ENCODE results near the gene GRID1.

Gene GRID1

GRCh38 chr10:86368987-86369386 is 2.4 kb upstream of the GRID1 start:
- no peak for DNase-seq

GRCh38 chr10:86368046-86368445 is 1.5 kb upstream of the GRID1 start:
- no peak for DNase-seq

- no peak for DNase-seq
These were observed 757 bp upstream of the GRID1 start for GRCh38 chr10:86367152-86367951.

- DNase-seq, result no peak
These were observed 232 bp upstream of the GRID1 start for GRCh38 chr10:86366902-86367151.

GRCh38 chr10:86365346-86366032 is 1.1 kb downstream of the GRID1 start:
- DNase-seq, result no peak

- no peak for DNase-seq
These were observed 1.9 kb downstream of the GRID1 start for GRCh38 chr10:86364491-86365345.

GRCh38 chr10:86363833-86364490 is 2.6 kb downstream of the GRID1 start:
- DNase-seq, result no peak

- DNase-seq, result no peak
These were observed 3.3 kb downstream of the GRID1 start for GRCh38 chr10:86363184-86363832.

- DNase-seq, result no peak
These were observed 3.9 kb downstream of the GRID1 start for GRCh38 chr10:86362586-86363183.

- no peak for DNase-seq
These were observed 4.5 kb downstream of the GRID1 start for GRCh38 chr10:86362129-86362527.

- no peak for DNase-seq
These were observed 5.2 kb downstream of the GRID1 start for GRCh38 chr10:86361156-86362128.

GRCh38 chr10:86360657-86361056 is 5.9 kb downstream of the GRID1 start:
- DNase-seq, result no peak

GRCh38 chr10:86359954-86360353 is 6.6 kb downstream of the GRID1 start:
- no peak for DNase-seq

- DNase-seq, result no peak
These were observed 7.5 kb downstream of the GRID1 start for GRCh38 chr10:86359111-86359510.

- no peak for DNase-seq
These were observed 8.9 kb downstream of the GRID1 start for GRCh38 chr10:86357676-86358075.

GRCh38 chr10:86357041-86357440 is 9.6 kb downstream of the GRID1 start:
- no peak for DNase-seq

GRCh38 chr10:86356296-86356695 is 10.3 kb downstream of the GRID1 start:
- no peak for DNase-seq

GRCh38 chr10:86355571-86356038 is 11.0 kb downstream of the GRID1 start:
- DNase-seq, result no peak

GRCh38 chr10:86354761-86355540 is 11.6 kb downstream of the GRID1 start:
- DNase-seq, result no peak

Data from effector CD4-positive, alpha-beta T cell (primary cell).